GM23338 (cell line): ENCODE results near the gene CCDC92B. TPM values are rescaled to one million over a fixed set of nuclear protein-coding genes. Genes with fewer than 3 reads are reported as not detected.

Experiments
- ATAC-seq: fragments of 200-7000 bp; cut with Tn5 transposase; 3 replicates; pipeline ENCODE4 v1.9.1; 2020
- DNase-seq: peaks from one replicate; pipeline ENCODE4 v3.0.0-alpha.2; 2015; ENCODE audit warnings: low spot score
- H2AFZ ChIP-seq: fragments of 200-600 bp; sonication (generic); 2 replicates; pipeline ENCODE4 v1.8.0; 2016; ENCODE audit warnings: antibody characterized with exemption, mild to moderate bottlenecking, moderate library complexity
- H3F3A ChIP-seq: fragments of 200-600 bp; sonication (generic); replicated peaks from 2 replicates; pipeline ENCODE4 v1.8.0; 2017; ENCODE audit warnings: antibody characterized with exemption, mixed run types, low read depth
- H3K27ac ChIP-seq: fragments of 200-600 bp; sonication (generic); 2 replicates; pipeline ENCODE4 v1.6.1; 2016; ENCODE audit warnings: low read depth
- H3K27me3 ChIP-seq: fragments of 200-600 bp; sonication (generic); 2 replicates; pipeline ENCODE4 v1.8.0; 2016; ENCODE audit warnings: mild to moderate bottlenecking, mixed run types, moderate library complexity; ENCODE audit not compliant: insufficient read depth
- H3K36me3 ChIP-seq: fragments of 200-600 bp; sonication (generic); 2 replicates; pipeline ENCODE4 v1.8.0; 2016; ENCODE audit warnings: mild to moderate bottlenecking; ENCODE audit not compliant: insufficient read depth
- H3K4me1 ChIP-seq: fragments of 200-600 bp; sonication (generic); 2 replicates; pipeline ENCODE4 v1.8.0; 2016; ENCODE audit warnings: mild to moderate bottlenecking, moderate library complexity; ENCODE audit not compliant: insufficient read depth
- H3K4me2 ChIP-seq: fragments of 200-600 bp; sonication (generic); 2 replicates; pipeline ENCODE4 v1.7.1; 2017; ENCODE audit warnings: mixed run types
- H3K4me3 ChIP-seq: fragments of 200-600 bp; sonication (generic); 2 replicates; pipeline ENCODE4 v1.6.1; 2016; ENCODE audit warnings: mixed run types
- H3K79me2 ChIP-seq: fragments of 200-600 bp; sonication (generic); replicated peaks from 2 replicates; pipeline ENCODE4 v1.8.0; 2017; ENCODE audit warnings: mild to moderate bottlenecking; ENCODE audit not compliant: insufficient read depth
- H3K9me2 ChIP-seq: fragments of 200-600 bp; sonication (generic); 2 replicates; pipeline ENCODE4 v1.8.0; 2017; ENCODE audit not compliant: insufficient read depth
- H4K20me1 ChIP-seq: fragments of 200-600 bp; sonication (generic); replicated peaks from 2 replicates; pipeline ENCODE4 v1.8.0; 2017; ENCODE audit warnings: mild to moderate bottlenecking; ENCODE audit not compliant: insufficient read depth
- H3K27ac Mint-ChIP-seq: 2 replicates; pipeline ENCODE4 v1.8.0; 2020; ENCODE audit warnings: inconsistent platforms, mild to moderate bottlenecking, moderate library complexity, mixed read lengths
- H3K27me3 Mint-ChIP-seq: 3 replicates; pipeline ENCODE4 v1.8.0; 2022; ENCODE audit warnings: low read depth, mild to moderate bottlenecking, moderate library complexity, mixed read lengths, inconsistent platforms; ENCODE audit not compliant: insufficient read depth, poor library complexity
- H3K36me3 Mint-ChIP-seq: 3 replicates; pipeline ENCODE4 v1.8.0; 2021; ENCODE audit warnings: low read depth, mild to moderate bottlenecking, inconsistent platforms, moderate library complexity, mixed read lengths
- H3K4me1 Mint-ChIP-seq: 3 replicates; pipeline ENCODE4 v1.8.0; 2020; ENCODE audit warnings: mild to moderate bottlenecking, inconsistent platforms, mixed read lengths
- H3K4me3 Mint-ChIP-seq: 3 replicates; pipeline ENCODE4 v1.8.0; 2021; ENCODE audit warnings: moderate library complexity, mild to moderate bottlenecking, inconsistent platforms, mixed read lengths
- H3K9me3 Mint-ChIP-seq: 3 replicates; pipeline ENCODE4 v1.8.0; 2020; ENCODE audit warnings: moderate library complexity, mild to moderate bottlenecking, inconsistent platforms, mixed read lengths
- CREB1 ChIP-seq: fragments of 250-450 bp; sonication (Bioruptor Pico); IDR thresholded peaks from 2 replicates; pipeline ENCODE4 v1.5.0; 2020; ENCODE audit warnings: low read depth, mild to moderate bottlenecking, moderate library complexity
- EZH2 ChIP-seq: fragments of 200-600 bp; sonication (generic); IDR thresholded peaks from one replicate; pipeline ENCODE4 v1.8.0; 2017; ENCODE audit warnings: antibody characterized with exemption, mild to moderate bottlenecking, low read depth; ENCODE audit not compliant: unreplicated experiment
- EZH2phosphoT487 ChIP-seq: fragments of 200-600 bp; sonication (generic); IDR thresholded peaks from one replicate; pipeline ENCODE4 v1.8.1; 2018; ENCODE audit warnings: antibody characterized with exemption; ENCODE audit not compliant: unreplicated experiment
- JUNB ChIP-seq: IDR thresholded peaks from one replicate; pipeline ENCODE4 v1.6.1; 2016; ENCODE audit warnings: antibody characterized with exemption; ENCODE audit not compliant: unreplicated experiment
- NANOG ChIP-seq: IDR thresholded peaks from 2 replicates; pipeline ENCODE4 v1.6.1; 2016; ENCODE audit warnings: antibody characterized with exemption, borderline replicate concordance
- POLR2AphosphoS5 ChIP-seq: IDR thresholded peaks from 2 replicates; pipeline ENCODE4 v1.6.1; 2016; ENCODE audit warnings: antibody characterized with exemption, low read depth
- STAT1 ChIP-seq: IDR thresholded peaks from one replicate; pipeline ENCODE4 v1.6.1; 2016; ENCODE audit warnings: antibody characterized with exemption; ENCODE audit not compliant: unreplicated experiment
- ZNF114 ChIP-seq: fragments of 250-450 bp; sonication (Bioruptor Pico); IDR thresholded peaks from 2 replicates; pipeline ENCODE4 v1.5.0; 2020; ENCODE audit warnings: mild to moderate bottlenecking, moderate library complexity
- ZNF331 ChIP-seq: fragments of 250-450 bp; sonication (Bioruptor Pico); IDR thresholded peaks from 2 replicates; pipeline ENCODE4 v1.5.0; 2020; ENCODE audit warnings: low read depth, mild to moderate bottlenecking, moderate library complexity
- polyA plus RNA-seq: library from polyadenylated mRNA; unstranded; fragments of >200 nt; fragmentation: Nextera tagmentation; extraction: Ambion mirVana; gene quantifications from 2 replicates; pipeline ENCODE4 v1.2.1, GENCODE V29; 2016
- total RNA-seq: library from RNA; depleted of rRNA; stranded (reverse); fragments of >200 nt; shearing (Covaris generic); gene quantifications from 2 replicates; pipeline ENCODE4 v1.2.3, GENCODE V29; 2014
- TF ChIP-seq, protein P1 (sequence below): IDR thresholded peaks from one replicate; pipeline ENCODE4 v1.6.1; 2018; ENCODE audit warnings: antibody characterized with exemption; ENCODE audit not compliant: unreplicated experiment
- TF ChIP-seq, protein P2 (sequence below): fragments of 250-450 bp; sonication (Bioruptor Pico); IDR thresholded peaks from 2 replicates; pipeline ENCODE4 v1.5.0; 2020; ENCODE audit warnings: mild to moderate bottlenecking, moderate library complexity
- TF ChIP-seq, protein P3 (sequence below): IDR thresholded peaks from 2 replicates; pipeline ENCODE4 v1.6.1; 2016; ENCODE audit warnings: antibody characterized with exemption
- TF ChIP-seq, protein P4 (sequence below), 2 experiments: fragments of 200-600 bp in 1 of 2; sonication (generic) in 1 of 2; conservative IDR thresholded peaks; 2 replicates each; pipeline versions ENCODE4 v1.5.1 to v1.6.1; 2016 to 2017; ENCODE audit warnings: antibody characterized with exemption in 2 of 2, low read depth in 2 of 2, mild to moderate bottlenecking in 2 of 2, moderate library complexity in 1 of 2

Gene CCDC92B
- total and polyA plus RNA-seq, 2 experiments from 2014 or later: 5.7 to 9.1 TPM

DNA sequence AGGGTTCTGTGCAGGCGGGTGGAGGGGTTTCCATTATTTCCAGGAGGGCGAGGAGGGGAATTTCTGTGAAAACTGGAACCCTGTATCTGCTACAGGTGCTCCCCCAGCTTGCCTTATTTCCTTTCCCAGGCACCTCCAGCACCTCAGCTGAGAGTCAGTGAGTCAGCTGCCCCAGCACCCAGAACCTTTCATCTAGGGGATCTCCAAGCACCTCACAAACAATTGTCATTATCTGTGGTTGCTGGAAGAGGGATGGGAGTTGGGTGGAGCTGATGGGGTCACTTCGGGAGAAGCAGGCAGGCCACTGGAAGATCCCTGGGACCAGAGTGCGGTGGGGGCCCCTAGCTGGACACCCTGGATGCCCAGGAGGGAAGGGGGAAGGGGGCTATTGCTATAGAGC lies 27.8 kb downstream of the CCDC92B start:
- Mint-ChIP-seq H3K9me3 (no peaks in the 10 kb centered on the region), H3K4me1 (peaks cover 22% of the 10 kb centered on the region), H3K36me3 (no peaks in the 10 kb centered on the region; the same call in 2 of the 3 replicates), H3K4me3 (no peak overlapping the region), H3K27ac (no peak overlapping the region), H3K27me3 (peaks cover 26% of the 10 kb centered on the region)
- Histone ChIP-seq H3K27ac (no peak overlapping the region), H3K4me1 (peaks cover 28% of the 10 kb centered on the region), H3F3A (peaks cover 10% of the 10 kb centered on the region), H3K27me3 (peaks cover 3% of the 10 kb centered on the region; the same call in 1 of the 2 replicates), H3K79me2 (no peaks in the 10 kb centered on the region), H3K36me3 (no peaks in the 10 kb centered on the region), H4K20me1 (peaks cover 3% of the 10 kb centered on the region; the same call in 1 of the 2 replicates), H3K4me2 (no peak overlapping the region), H3K4me3 (no peak overlapping the region), H3K9me2 (no peaks in the 10 kb centered on the region), H2AFZ (no peak overlapping the region)
- no peak for TF ChIP-seq ZNF114 (CRISPR knock-in tag)
- TF ChIP-seq STAT1: no peak
- TF ChIP-seq, protein P1, sequence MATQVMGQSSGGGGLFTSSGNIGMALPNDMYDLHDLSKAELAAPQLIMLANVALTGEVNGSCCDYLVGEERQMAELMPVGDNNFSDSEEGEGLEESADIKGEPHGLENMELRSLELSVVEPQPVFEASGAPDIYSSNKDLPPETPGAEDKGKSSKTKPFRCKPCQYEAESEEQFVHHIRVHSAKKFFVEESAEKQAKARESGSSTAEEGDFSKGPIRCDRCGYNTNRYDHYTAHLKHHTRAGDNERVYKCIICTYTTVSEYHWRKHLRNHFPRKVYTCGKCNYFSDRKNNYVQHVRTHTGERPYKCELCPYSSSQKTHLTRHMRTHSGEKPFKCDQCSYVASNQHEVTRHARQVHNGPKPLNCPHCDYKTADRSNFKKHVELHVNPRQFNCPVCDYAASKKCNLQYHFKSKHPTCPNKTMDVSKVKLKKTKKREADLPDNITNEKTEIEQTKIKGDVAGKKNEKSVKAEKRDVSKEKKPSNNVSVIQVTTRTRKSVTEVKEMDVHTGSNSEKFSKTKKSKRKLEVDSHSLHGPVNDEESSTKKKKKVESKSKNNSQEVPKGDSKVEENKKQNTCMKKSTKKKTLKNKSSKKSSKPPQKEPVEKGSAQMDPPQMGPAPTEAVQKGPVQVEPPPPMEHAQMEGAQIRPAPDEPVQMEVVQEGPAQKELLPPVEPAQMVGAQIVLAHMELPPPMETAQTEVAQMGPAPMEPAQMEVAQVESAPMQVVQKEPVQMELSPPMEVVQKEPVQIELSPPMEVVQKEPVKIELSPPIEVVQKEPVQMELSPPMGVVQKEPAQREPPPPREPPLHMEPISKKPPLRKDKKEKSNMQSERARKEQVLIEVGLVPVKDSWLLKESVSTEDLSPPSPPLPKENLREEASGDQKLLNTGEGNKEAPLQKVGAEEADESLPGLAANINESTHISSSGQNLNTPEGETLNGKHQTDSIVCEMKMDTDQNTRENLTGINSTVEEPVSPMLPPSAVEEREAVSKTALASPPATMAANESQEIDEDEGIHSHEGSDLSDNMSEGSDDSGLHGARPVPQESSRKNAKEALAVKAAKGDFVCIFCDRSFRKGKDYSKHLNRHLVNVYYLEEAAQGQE: no peak
- TF ChIP-seq, protein P2, sequence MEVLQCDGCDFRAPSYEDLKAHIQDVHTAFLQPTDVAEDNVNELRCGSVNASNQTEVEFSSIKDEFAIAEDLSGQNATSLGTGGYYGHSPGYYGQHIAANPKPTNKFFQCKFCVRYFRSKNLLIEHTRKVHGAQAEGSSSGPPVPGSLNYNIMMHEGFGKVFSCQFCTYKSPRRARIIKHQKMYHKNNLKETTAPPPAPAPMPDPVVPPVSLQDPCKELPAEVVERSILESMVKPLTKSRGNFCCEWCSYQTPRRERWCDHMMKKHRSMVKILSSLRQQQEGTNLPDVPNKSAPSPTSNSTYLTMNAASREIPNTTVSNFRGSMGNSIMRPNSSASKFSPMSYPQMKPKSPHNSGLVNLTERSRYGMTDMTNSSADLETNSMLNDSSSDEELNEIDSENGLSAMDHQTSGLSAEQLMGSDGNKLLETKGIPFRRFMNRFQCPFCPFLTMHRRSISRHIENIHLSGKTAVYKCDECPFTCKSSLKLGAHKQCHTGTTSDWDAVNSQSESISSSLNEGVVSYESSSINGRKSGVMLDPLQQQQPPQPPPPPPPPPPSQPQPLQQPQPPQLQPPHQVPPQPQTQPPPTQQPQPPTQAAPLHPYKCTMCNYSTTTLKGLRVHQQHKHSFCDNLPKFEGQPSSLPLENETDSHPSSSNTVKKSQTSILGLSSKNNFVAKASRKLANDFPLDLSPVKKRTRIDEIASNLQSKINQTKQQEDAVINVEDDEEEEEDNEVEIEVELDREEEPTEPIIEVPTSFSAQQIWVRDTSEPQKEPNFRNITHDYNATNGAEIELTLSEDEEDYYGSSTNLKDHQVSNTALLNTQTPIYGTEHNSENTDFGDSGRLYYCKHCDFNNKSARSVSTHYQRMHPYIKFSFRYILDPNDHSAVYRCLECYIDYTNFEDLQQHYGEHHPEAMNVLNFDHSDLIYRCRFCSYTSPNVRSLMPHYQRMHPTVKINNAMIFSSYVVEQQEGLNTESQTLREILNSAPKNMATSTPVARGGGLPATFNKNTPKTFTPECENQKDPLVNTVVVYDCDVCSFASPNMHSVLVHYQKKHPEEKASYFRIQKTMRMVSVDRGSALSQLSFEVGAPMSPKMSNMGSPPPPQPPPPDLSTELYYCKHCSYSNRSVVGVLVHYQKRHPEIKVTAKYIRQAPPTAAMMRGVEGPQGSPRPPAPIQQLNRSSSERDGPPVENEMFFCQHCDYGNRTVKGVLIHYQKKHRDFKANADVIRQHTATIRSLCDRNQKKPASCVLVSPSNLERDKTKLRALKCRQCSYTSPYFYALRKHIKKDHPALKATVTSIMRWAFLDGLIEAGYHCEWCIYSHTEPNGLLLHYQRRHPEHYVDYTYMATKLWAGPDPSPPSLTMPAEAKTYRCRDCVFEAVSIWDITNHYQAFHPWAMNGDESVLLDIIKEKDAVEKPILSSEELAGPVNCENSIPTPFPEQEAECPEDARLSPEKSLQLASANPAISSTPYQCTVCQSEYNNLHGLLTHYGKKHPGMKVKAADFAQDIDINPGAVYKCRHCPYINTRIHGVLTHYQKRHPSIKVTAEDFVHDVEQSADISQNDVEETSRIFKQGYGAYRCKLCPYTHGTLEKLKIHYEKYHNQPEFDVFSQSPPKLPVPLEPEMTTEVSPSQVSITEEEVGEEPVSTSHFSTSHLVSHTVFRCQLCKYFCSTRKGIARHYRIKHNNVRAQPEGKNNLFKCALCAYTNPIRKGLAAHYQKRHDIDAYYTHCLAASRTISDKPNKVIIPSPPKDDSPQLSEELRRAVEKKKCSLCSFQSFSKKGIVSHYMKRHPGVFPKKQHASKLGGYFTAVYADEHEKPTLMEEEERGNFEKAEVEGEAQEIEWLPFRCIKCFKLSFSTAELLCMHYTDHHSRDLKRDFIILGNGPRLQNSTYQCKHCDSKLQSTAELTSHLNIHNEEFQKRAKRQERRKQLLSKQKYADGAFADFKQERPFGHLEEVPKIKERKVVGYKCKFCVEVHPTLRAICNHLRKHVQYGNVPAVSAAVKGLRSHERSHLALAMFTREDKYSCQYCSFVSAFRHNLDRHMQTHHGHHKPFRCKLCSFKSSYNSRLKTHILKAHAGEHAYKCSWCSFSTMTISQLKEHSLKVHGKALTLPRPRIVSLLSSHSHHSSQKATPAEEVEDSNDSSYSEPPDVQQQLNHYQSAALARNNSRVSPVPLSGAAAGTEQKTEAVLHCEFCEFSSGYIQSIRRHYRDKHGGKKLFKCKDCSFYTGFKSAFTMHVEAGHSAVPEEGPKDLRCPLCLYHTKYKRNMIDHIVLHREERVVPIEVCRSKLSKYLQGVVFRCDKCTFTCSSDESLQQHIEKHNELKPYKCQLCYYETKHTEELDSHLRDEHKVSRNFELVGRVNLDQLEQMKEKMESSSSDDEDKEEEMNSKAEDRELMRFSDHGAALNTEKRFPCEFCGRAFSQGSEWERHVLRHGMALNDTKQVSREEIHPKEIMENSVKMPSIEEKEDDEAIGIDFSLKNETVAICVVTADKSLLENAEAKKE (CRISPR knock-in tag): no peak
- TF ChIP-seq NANOG: no peak
- TF ChIP-seq EZH2phosphoT487: no peak
- TF ChIP-seq, protein P3, sequence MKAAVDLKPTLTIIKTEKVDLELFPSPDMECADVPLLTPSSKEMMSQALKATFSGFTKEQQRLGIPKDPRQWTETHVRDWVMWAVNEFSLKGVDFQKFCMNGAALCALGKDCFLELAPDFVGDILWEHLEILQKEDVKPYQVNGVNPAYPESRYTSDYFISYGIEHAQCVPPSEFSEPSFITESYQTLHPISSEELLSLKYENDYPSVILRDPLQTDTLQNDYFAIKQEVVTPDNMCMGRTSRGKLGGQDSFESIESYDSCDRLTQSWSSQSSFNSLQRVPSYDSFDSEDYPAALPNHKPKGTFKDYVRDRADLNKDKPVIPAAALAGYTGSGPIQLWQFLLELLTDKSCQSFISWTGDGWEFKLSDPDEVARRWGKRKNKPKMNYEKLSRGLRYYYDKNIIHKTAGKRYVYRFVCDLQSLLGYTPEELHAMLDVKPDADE: no peak
- no peak for TF ChIP-seq ZNF331 (CRISPR knock-in tag)
- TF ChIP-seq JUNB: no peak
- no peak for TF ChIP-seq CREB1
- TF ChIP-seq EZH2: no peak
- no peak for TF ChIP-seq POLR2AphosphoS5
- TF ChIP-seq, protein P4, sequence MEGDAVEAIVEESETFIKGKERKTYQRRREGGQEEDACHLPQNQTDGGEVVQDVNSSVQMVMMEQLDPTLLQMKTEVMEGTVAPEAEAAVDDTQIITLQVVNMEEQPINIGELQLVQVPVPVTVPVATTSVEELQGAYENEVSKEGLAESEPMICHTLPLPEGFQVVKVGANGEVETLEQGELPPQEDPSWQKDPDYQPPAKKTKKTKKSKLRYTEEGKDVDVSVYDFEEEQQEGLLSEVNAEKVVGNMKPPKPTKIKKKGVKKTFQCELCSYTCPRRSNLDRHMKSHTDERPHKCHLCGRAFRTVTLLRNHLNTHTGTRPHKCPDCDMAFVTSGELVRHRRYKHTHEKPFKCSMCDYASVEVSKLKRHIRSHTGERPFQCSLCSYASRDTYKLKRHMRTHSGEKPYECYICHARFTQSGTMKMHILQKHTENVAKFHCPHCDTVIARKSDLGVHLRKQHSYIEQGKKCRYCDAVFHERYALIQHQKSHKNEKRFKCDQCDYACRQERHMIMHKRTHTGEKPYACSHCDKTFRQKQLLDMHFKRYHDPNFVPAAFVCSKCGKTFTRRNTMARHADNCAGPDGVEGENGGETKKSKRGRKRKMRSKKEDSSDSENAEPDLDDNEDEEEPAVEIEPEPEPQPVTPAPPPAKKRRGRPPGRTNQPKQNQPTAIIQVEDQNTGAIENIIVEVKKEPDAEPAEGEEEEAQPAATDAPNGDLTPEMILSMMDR (conservative IDR thresholded peaks at IDR 0.05; ENCODE audit: low read depth in 2 of 2): no peak
- DNase-seq (no peak), ATAC-seq (no peak)
